Endothelial cell of umbilical vein (primary cell): Measurements from ENCODE around the gene HEATR5B. TPM values are rescaled to one million over a fixed set of nuclear protein-coding genes. Genes with fewer than 3 reads are reported as not detected.

Experiments
- BruUV-seq: library from RNA; stranded (reverse); fragments of 400-500 nt; replicated peaks from 2 replicates; lab custom pipeline; 2021; lab: Mats Ljungman, UMichigan
- CTCF ChIA-PET: fragments of 300-600, 350-600 bp; sonication (Branson Sonifier 250); formaldehyde crosslinking; loops from one replicate; lab custom pipeline; 2021; ENCODE audit warnings: antibody characterized with exemption, inconsistent platforms; lab: Charles Lee
- POLR2A ChIA-PET: fragments of 300-600, 350-600 bp; sonication (Branson Sonifier 250); formaldehyde crosslinking; loops from one replicate; lab custom pipeline; 2021; ENCODE audit warnings: antibody characterized with exemption, inconsistent platforms; lab: Charles Lee
- DNase-seq: peaks from one replicate; pipeline ENCODE4 v3.0.0-alpha.2; 2011; ENCODE audit warnings: low read depth, low spot score
- FAIRE-seq: peaks from 2 replicates; lab custom pipeline; 2011; peaks lifted over from hg19 to GRCh38; lab: Jason Lieb, UNC
- H2AFZ ChIP-seq: 2 replicates; pipeline ENCODE4 v1.6.0; 2012; ENCODE audit warnings: low read depth, low read length, control low read depth, inconsistent platforms
- H3K27ac ChIP-seq: 2 replicates; pipeline ENCODE4 v1.5.1; 2011; ENCODE audit warnings: low read depth, mild to moderate bottlenecking, control low read depth, low read length, moderate library complexity; ENCODE audit not compliant: insufficient read depth
- H3K27me3 ChIP-seq, 2 experiments: 2 replicates each; pipeline versions ENCODE4 v1.6.0 to v1.6.1; 2011; ENCODE audit warnings: low read length in 2 of 2, mixed read lengths in 1 of 2; ENCODE audit not compliant: control insufficient read depth in 2 of 2, insufficient read depth in 2 of 2
- H3K36me3 ChIP-seq, 2 experiments: 2 replicates in 1 of 2; 3 replicates in 1 of 2; pipeline ENCODE4 v1.5.1; 2011; ENCODE audit warnings: low read length in 2 of 2, mild to moderate bottlenecking in 1 of 2, moderate library complexity in 1 of 2; ENCODE audit not compliant: control insufficient read depth in 2 of 2, insufficient read depth in 2 of 2; ENCODE audit errors: extremely low read depth in 1 of 2
- H3K4me1 ChIP-seq: 3 replicates; pipeline ENCODE4 v1.5.1; 2011; ENCODE audit warnings: mild to moderate bottlenecking, low read length; ENCODE audit not compliant: control insufficient read depth, insufficient read depth; ENCODE audit errors: extremely low read depth
- H3K4me2 ChIP-seq: 2 replicates; pipeline ENCODE4 v1.6.1; 2011; ENCODE audit warnings: low read length, control low read depth, mixed read lengths; ENCODE audit not compliant: insufficient read depth
- H3K4me3 ChIP-seq, 3 experiments: fragments of 200-600 bp in 1 of 3; sonication (generic), shearing (Covaris generic) in 1 of 3; replicated peaks in 1 of 3; 2 replicates each; pipeline ENCODE4 v1.5.1; 2011 to 2016; ENCODE audit warnings: control low read depth in 3 of 3, low read length in 3 of 3, mild to moderate bottlenecking in 2 of 3, inconsistent platforms in 1 of 3, low read depth in 1 of 3, moderate library complexity in 1 of 3; ENCODE audit not compliant: insufficient read depth in 1 of 3
- H3K79me2 ChIP-seq: 2 replicates; pipeline ENCODE4 v1.6.0; 2012; ENCODE audit warnings: low read length, inconsistent platforms; ENCODE audit not compliant: control insufficient read depth, insufficient read depth
- H3K9ac ChIP-seq: replicated peaks from 2 replicates; pipeline ENCODE3; 2011; ENCODE audit warnings: low read length, control low read depth; ENCODE audit not compliant: insufficient read depth; ENCODE audit errors: extremely low read depth
- H3K9me1 ChIP-seq: replicated peaks from 3 replicates; pipeline ENCODE4 v1.6.0; 2011; ENCODE audit warnings: mild to moderate bottlenecking, low read length; ENCODE audit not compliant: control insufficient read depth, insufficient read depth; ENCODE audit errors: extremely low read depth
- H3K9me3 ChIP-seq: replicated peaks from 2 replicates; pipeline ENCODE4 v1.5.1; 2012; ENCODE audit warnings: low read length, inconsistent platforms; ENCODE audit not compliant: control insufficient read depth, insufficient read depth
- H4K20me1 ChIP-seq: replicated peaks from 2 replicates; pipeline ENCODE3; 2011; ENCODE audit warnings: mild to moderate bottlenecking, low read length; ENCODE audit not compliant: control insufficient read depth, insufficient read depth; ENCODE audit errors: extremely low read depth
- EZH2 ChIP-seq: IDR thresholded peaks from 2 replicates; pipeline ENCODE4 v1.6.1; 2012; ENCODE audit warnings: borderline replicate concordance, low read depth, mild to moderate bottlenecking, moderate library complexity, low read length, inconsistent platforms; ENCODE audit not compliant: severe bottlenecking
- FOS ChIP-seq: IDR thresholded peaks from 2 replicates; pipeline ENCODE4 v1.6.1; 2011; ENCODE audit warnings: mild to moderate bottlenecking, low read length, moderate library complexity, borderline replicate concordance; ENCODE audit not compliant: insufficient read depth
- GATA2 ChIP-seq: IDR thresholded peaks from 2 replicates; pipeline ENCODE4 v1.7.0; 2011; ENCODE audit warnings: low read depth, mild to moderate bottlenecking, moderate library complexity, mixed read lengths, low read length; ENCODE audit not compliant: insufficient read length, insufficient read depth
- JUN ChIP-seq: IDR thresholded peaks from 2 replicates; pipeline ENCODE4 v1.6.1; 2011; ENCODE audit warnings: borderline replicate concordance, low read depth; ENCODE audit not compliant: insufficient read length, insufficient read depth
- MYC ChIP-seq: IDR thresholded peaks from one replicate; pipeline ENCODE4 v1.6.1; 2011; ENCODE audit warnings: mild to moderate bottlenecking, low read depth, low read length
- POLR2A ChIP-seq: IDR thresholded peaks from 2 replicates; pipeline ENCODE4 v1.6.1; 2012; ENCODE audit warnings: low read depth, mild to moderate bottlenecking, control low read depth, low read length
- POLR2AphosphoS5 ChIP-seq: IDR thresholded peaks from 2 replicates; pipeline ENCODE4 v1.6.1; 2012; ENCODE audit warnings: low read depth, mild to moderate bottlenecking, control low read depth, low read length, moderate library complexity; ENCODE audit not compliant: insufficient read depth
- dilution Hi-C: fragments of 300-500 bp; cut with MboI; formaldehyde crosslinking; loops from one replicate; pipeline ENCODE4 v1.15.0; 2019; ENCODE audit warnings: low sequenced_read_pairs; ENCODE audit not compliant: extremely low pct_ligation_motif_present
- intact Hi-C: fragments of 100-400 bp; cut with micrococcal nuclease; formaldehyde crosslinking; loops from one replicate; pipeline ENCODE4 v1.10.0; 2022
- polyA plus RNA-seq, 4 experiments: library from polyadenylated mRNA; depleted of rRNA in 3 of 4; stranded (reverse) in 3 of 4; unstranded in 1 of 4; fragments of >200 nt; gene quantifications; 2 replicates each; pipeline versions ENCODE4 v1.2.1 to v1.2.3, GENCODE V29; 2011 to 2012; ENCODE audit warnings: missing spikeins in 1 of 4
- total RNA-seq: library from RNA; stranded (reverse); gene quantifications from 2 replicates; pipeline ENCODE4 v1.2.3, GENCODE V29; 2021
- TF ChIP-seq, protein P1 (sequence below), 2 donors: IDR thresholded peaks; 1 replicate in 1 of 2; 2 replicates in 1 of 2; pipeline ENCODE4 v1.5.1; 2011; ENCODE audit warnings: low read length in 2 of 2, mild to moderate bottlenecking in 2 of 2, moderate library complexity in 2 of 2, control low read depth in 1 of 2, inconsistent platforms in 1 of 2, low read depth in 1 of 2; ENCODE audit not compliant: insufficient read depth in 1 of 2; ENCODE audit errors: extremely low read depth in 1 of 2
- TF ChIP-seq, protein P2 (sequence below): IDR thresholded peaks from 2 replicates; pipeline ENCODE4 v1.6.1; 2011; ENCODE audit not compliant: insufficient read depth, insufficient read length

The HEATR5B gene
- total and polyA plus RNA-seq, 2 donors (not counting 3 experiments of a cell fraction or from before 2014, with no cell fraction given): 16.1 to 22.5 TPM

DNA sequence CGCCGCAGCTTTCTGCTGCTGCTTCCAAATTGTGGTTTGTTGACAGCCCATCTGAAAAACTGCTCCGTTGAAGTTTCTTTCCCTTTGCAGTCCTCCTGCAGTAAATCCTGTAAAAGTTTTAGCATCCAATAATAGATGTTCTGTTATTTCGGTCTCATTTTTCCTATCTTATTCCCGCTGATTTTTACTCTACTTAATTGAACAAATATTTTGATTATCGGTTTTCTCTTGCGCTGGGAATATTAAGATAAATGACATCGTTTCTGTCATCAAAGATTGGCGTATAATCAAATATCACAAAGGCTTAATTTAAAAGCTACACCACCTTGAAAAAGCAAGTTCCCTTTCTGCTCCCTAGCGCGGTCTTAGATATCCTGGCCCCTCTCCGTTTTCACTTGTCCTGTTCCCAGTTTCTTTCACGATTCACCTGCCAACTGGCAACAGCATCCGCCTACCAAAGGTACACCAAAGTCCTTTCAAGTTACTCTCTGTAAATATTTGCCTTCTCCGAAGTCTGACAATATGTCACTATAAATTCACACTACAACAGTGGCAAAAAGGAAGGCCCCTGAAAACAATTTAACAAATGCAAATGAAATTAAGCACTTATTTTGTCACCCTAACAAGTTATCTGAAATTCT, 116.8 kb downstream of the HEATR5B start:
- Histone ChIP-seq H3K9ac (peak overlapping the region; percentile 83), H3K27ac (peak overlapping the region; percentile 47), H3K27me3 (no peaks in the 10 kb centered on the region), H3K79me2 (peaks cover 32% of the 10 kb centered on the region), H3K4me3 (peak overlapping the region; percentile 41 to 85 (median 49)), H4K20me1 (no peaks in the 10 kb centered on the region), H3K36me3 (no peaks in the 10 kb centered on the region), H3K4me2 (peak overlapping the region; percentile 93), H3K9me1 (no peaks in the 10 kb centered on the region), H2AFZ (peak overlapping the region; percentile 98), H3K4me1 (peaks cover 19% of the 10 kb centered on the region), H3K9me3 (no peaks in the 10 kb centered on the region)
- BruUV-seq: no TSS peak
- ChIA-PET CTCF (interaction anchor here (0.8 to 1.6 kb wide), 6 partner anchors 17 to 182 kb away, joined by 3 to 4 read pairs (median 3); no protein-coding TSS in a partner anchor), POLR2A (interaction anchor here (0.5 kb wide), 1 partner anchor 83 kb away, joined by 8 read pairs; no protein-coding TSS in a partner anchor)
- TF ChIP-seq, protein P1, sequence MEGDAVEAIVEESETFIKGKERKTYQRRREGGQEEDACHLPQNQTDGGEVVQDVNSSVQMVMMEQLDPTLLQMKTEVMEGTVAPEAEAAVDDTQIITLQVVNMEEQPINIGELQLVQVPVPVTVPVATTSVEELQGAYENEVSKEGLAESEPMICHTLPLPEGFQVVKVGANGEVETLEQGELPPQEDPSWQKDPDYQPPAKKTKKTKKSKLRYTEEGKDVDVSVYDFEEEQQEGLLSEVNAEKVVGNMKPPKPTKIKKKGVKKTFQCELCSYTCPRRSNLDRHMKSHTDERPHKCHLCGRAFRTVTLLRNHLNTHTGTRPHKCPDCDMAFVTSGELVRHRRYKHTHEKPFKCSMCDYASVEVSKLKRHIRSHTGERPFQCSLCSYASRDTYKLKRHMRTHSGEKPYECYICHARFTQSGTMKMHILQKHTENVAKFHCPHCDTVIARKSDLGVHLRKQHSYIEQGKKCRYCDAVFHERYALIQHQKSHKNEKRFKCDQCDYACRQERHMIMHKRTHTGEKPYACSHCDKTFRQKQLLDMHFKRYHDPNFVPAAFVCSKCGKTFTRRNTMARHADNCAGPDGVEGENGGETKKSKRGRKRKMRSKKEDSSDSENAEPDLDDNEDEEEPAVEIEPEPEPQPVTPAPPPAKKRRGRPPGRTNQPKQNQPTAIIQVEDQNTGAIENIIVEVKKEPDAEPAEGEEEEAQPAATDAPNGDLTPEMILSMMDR (IDR thresholded peaks at IDR 0.05; ENCODE audit: extremely low read depth in 1 of 2, insufficient read depth in 1 of 2, low read depth in 1 of 2, low read length in 2 of 2): no peak
- no peak for TF ChIP-seq FOS
- TF ChIP-seq POLR2A: no peak
- TF ChIP-seq POLR2AphosphoS5: no peak
- no peak for TF ChIP-seq GATA2
- no peak for TF ChIP-seq EZH2
- TF ChIP-seq MYC: no peak
- no peak for TF ChIP-seq JUN
- TF ChIP-seq, protein P2, sequence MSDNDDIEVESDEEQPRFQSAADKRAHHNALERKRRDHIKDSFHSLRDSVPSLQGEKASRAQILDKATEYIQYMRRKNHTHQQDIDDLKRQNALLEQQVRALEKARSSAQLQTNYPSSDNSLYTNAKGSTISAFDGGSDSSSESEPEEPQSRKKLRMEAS: no peak
- DNase-seq (no peak), FAIRE-seq (peak; percentile 24)
- dilution Hi-C loops (no loop called here), intact Hi-C loops (loop anchor here (2.0 to 5.0 kb wide), 3 partner anchors 37 to 115 kb away; partner anchors contain the start of genes GPATCH11 and HEATR5B)
